Urinary bladder (tissue), 4 donors: Measurements from ENCODE around the gene ADAMTS16. TPM values are rescaled to one million over a fixed set of nuclear protein-coding genes. Genes with fewer than 3 reads are reported as not detected.

Experiments used
- DNase-seq: peaks from one replicate; pipeline ENCODE4 v3.0.0-alpha.2; 2015; ENCODE audit errors: extremely low spot score
- H3K27ac ChIP-seq: one replicate; pipeline ENCODE4 v1.5.1; 2013; ENCODE audit warnings: low read depth, mild to moderate bottlenecking, moderate library complexity
- H3K36me3 ChIP-seq: one replicate; pipeline ENCODE4 v1.6.1; 2013; ENCODE audit warnings: mild to moderate bottlenecking, moderate library complexity; ENCODE audit not compliant: insufficient read depth
- H3K4me1 ChIP-seq: one replicate; pipeline ENCODE4 v1.6.1; 2013; ENCODE audit warnings: mild to moderate bottlenecking, moderate library complexity; ENCODE audit not compliant: insufficient read depth
- H3K4me3 ChIP-seq: one replicate; pipeline ENCODE4 v1.5.1; 2013; ENCODE audit warnings: low read depth, low read length
- WGBS: extraction: QIAGEN DNeasy Blood & Tissue Kit; methylation state at CpG from one replicate; pipeline ENCODE4 v1.1.7; 2013; 5-methylcytosine and 5-hydroxymethylcytosine counted together
- polyA plus RNA-seq: library from polyadenylated mRNA; stranded (reverse); fragments of 200-250 nt; gene quantifications from one replicate; pipeline ENCODE4 v1.2.3, GENCODE V29; 2013
- total RNA-seq: library from RNA; depleted of rRNA; stranded (reverse); fragments of >200 nt; gene quantifications from one replicate; pipeline ENCODE4 v1.2.3, GENCODE V29; 2014
- donor health status: healthy with polysubstance abuse.
- donor health status: healthy.

The ADAMTS16 gene
- total and polyA plus RNA-seq, 2 donors: 0.16 to 13.5 TPM

- Histone ChIP-seq H3K36me3 (no peaks in the 10 kb centered on the region), H3K27ac (no peak overlapping the region), H3K4me3 (no peak overlapping the region), H3K4me1 (no peaks in the 10 kb centered on the region)
- 59% methylated on average over 5 of the region's 5 CpGs for WGBS
- no peak for DNase-seq
Measured at GRCh38 chr5:5182508-5183188, 42.5 kb downstream of the ADAMTS16 start.

DNA sequence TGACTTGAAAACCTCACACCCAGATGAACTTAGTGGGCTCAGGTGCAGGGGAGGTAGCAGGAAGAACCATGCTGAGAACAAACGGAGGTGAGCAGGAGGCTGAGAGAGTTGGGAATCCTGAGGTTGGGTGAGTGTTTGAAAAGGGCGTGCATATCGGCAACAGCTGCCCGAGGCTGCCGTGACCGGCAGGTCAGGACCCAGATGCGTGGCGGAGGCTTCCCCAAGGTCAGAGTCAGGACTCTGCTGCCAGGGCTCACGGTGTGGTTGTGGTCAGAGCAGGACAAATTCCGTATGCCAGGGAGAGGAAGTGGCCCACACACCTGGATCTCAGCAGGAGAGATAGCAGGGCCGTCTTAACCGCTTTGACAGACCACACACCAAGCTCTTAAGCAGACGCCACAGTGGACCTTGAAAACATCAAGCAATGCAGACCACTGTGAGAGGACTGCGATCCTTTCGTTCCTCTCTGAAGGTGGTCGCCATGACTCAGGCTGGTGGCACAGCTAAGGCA lies 43.1 kb downstream of the ADAMTS16 start:
- H3K4me3 ChIP-seq: no peak overlapping the region
- 52% methylated on average over 16 of the region's 16 CpGs for WGBS
- no peaks in the 10 kb centered on the region for H3K36me3 ChIP-seq
- H3K4me1 ChIP-seq: no peaks in the 10 kb centered on the region
- H3K27ac ChIP-seq: no peak overlapping the region
- no peak for DNase-seq

DNA sequence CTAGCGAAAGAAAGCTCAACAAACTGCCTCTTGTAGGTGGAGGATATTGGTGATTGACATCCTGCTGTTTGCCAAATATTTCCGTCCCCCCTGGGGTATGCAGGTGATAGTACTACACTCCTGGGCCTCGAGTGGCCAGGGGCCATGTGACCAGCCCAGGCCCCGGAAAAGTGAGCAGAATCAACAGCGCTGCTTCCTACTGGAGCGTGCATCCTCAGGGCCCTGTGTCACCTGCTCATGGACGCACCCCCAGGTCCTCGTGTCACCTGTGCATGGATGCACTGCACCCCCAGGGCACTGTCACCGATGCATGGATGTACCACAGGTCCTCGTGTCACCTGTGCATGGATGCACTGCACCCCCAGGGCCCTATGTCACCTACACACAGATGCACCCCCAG lies 43.8 kb downstream of the ADAMTS16 start:
- no peaks in the 10 kb centered on the region for H3K4me1 ChIP-seq
- no peaks in the 10 kb centered on the region for H3K36me3 ChIP-seq
- no peak for DNase-seq
- H3K27ac ChIP-seq: no peak overlapping the region
- no peak overlapping the region for H3K4me3 ChIP-seq
- WGBS: 81% methylated on average over 10 of the region's 10 CpGs

DNA sequence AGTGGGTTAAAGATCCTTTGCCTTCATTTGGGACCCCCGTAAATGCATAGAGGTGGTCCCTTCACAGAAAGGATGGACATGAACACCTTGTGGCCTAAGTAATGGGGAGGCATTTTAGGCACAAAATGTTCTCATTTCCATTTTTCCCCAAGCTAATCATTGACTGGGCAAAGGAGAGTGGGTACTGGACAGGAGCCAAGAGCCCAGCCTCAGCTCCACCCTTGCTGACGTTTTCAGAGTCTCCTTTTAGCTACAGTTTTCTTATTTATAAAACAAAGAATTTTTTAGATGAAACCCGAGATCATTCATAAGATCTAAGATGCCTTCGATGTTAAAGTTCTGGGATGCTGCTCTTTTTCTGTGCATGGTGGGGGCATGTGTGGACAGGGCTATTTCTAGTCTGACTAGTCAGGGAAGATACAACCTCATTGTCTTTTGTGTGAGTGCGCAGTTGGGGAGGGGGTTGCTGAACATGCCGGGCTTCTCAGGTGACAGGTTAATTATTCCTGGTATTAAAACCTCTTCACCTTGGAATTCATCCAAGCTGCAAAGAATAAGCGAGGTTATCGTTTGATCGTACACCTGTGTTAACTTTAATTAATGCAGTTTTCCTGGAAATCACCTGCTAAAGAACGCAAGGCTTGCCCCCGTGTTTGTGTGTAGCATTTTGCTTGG lies 48.4 kb downstream of the ADAMTS16 start:
- DNase-seq: no peak
- 69% methylated on average over 11 of the region's 11 CpGs for WGBS
- Histone ChIP-seq H3K4me3 (no peak overlapping the region), H3K36me3 (no peaks in the 10 kb centered on the region), H3K4me1 (no peaks in the 10 kb centered on the region), H3K27ac (no peak overlapping the region)

DNA sequence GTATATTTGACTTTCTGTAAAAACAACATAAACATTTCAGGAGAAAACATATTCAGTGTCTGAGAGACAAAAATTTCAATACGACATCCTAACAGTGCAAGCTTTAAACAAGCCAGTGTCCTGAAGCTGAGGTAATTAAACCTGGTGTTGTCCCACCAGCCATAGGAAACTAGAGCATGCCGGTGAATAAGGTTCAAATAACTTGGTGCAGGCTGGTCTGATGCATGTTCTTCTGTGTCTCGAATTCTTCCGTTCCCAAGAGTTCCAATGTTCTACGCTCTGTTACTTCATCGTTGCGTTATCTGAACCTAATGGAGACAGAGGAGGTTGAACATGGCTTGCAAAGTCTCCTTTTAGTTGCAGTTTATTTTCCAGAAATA lies 48.9 kb downstream of the ADAMTS16 start:
- Histone ChIP-seq H3K27ac (no peak overlapping the region), H3K4me1 (no peaks in the 10 kb centered on the region), H3K36me3 (no peaks in the 10 kb centered on the region), H3K4me3 (no peak overlapping the region)
- DNase-seq: no peak
- 96% methylated on average over 7 of the region's 7 CpGs for WGBS

- 93% methylated on average over 3 of the region's 3 CpGs for WGBS
- no peak for DNase-seq
- no peak overlapping the region for H3K27ac ChIP-seq
- no peak overlapping the region for H3K4me3 ChIP-seq
- H3K4me1 ChIP-seq: no peaks in the 10 kb centered on the region
- H3K36me3 ChIP-seq: no peaks in the 10 kb centered on the region
Measured at GRCh38 chr5:5191906-5192305, 51.8 kb downstream of the ADAMTS16 start.

DNA sequence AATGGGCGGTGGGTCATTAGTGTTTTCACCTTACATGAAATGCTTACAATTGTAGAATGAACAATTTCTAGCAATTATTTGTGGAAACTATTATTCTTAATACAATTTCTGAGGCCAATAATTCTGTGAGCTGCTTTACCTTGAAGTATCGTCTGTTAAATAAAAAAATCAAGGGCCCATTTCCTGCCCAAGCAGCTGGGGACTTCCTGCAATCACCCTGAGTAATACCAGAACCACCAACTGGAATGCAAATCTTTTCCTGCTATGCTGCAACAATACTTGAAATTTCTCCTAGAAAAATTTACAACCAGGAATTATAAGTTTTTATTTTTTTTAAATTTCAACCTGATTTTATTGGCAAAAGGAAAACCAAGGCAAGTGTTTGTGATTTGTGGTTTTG lies 52.6 kb downstream of the ADAMTS16 start:
- 81% methylated on average over 2 of the region's 2 CpGs for WGBS
- no peaks in the 10 kb centered on the region for H3K36me3 ChIP-seq
- DNase-seq: no peak
- H3K4me3 ChIP-seq: no peak overlapping the region
- H3K4me1 ChIP-seq: no peaks in the 10 kb centered on the region
- H3K27ac ChIP-seq: no peak overlapping the region

GRCh38 chr5:5195128-5195918 lies 55.2 kb downstream of the ADAMTS16 start:
- WGBS: 93% methylated on average over 4 of the region's 4 CpGs
- Histone ChIP-seq H3K4me1 (no peaks in the 10 kb centered on the region), H3K4me3 (no peak overlapping the region), H3K36me3 (no peaks in the 10 kb centered on the region), H3K27ac (no peak overlapping the region)
- DNase-seq: no peak

- no peaks in the 10 kb centered on the region for H3K4me1 ChIP-seq
- WGBS: 85% methylated on average over 7 of the region's 7 CpGs
- H3K4me3 ChIP-seq: no peak overlapping the region
- no peak for DNase-seq
- no peaks in the 10 kb centered on the region for H3K36me3 ChIP-seq
- H3K27ac ChIP-seq: no peak overlapping the region
Measured at GRCh38 chr5:5198135-5198534, 58.0 kb downstream of the ADAMTS16 start.

GRCh38 chr5:5198815-5199214 lies 58.7 kb downstream of the ADAMTS16 start:
- H3K27ac ChIP-seq: no peak overlapping the region
- DNase-seq: no peak
- WGBS: 3% methylated on average over 1 of the region's 1 CpG
- H3K4me1 ChIP-seq: no peaks in the 10 kb centered on the region
- no peak overlapping the region for H3K4me3 ChIP-seq
- no peaks in the 10 kb centered on the region for H3K36me3 ChIP-seq

DNA sequence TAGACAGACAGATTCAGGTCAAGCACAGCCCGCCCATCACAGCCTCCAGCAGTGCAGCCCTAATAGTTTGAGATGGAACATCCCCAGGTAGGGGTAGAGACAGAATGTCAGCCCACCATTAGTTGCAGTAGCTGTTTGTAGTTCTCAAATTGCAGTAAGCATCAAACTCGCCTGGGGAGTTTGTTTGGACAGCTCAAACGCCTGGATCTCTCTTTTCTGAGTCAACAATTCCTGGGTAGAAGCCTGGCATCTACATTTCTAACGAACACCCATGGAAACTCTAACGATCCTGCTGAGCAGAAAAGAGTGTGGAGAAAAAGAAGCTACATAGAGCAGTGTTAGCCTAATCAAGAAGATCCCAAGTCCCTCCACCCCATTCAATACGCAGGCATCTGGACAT lies 59.4 kb downstream of the ADAMTS16 start:
- 68% methylated on average over 6 of the region's 6 CpGs for WGBS
- Histone ChIP-seq H3K36me3 (no peaks in the 10 kb centered on the region), H3K4me1 (no peaks in the 10 kb centered on the region), H3K27ac (no peak overlapping the region), H3K4me3 (no peak overlapping the region)
- no peak for DNase-seq

DNA sequence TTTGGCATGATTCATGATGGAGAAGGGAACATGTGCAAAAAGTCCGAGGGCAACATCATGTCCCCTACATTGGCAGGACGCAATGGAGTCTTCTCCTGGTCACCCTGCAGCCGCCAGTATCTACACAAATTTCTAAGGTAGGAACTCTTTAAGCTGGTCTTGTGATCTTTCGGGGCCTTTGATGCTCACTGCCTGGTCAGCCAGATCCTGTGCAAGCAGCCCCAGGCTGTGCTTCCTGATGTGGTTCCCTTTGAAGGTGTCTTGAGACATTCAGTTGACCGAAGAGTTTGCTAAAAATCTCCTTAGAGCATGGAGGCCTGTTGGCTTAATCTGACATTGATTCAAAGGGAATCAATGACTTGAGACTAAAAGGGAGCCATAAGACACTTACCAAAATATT lies 60.0 kb downstream of the ADAMTS16 start:
- DNase-seq: no peak
- H3K4me3 ChIP-seq: no peak overlapping the region
- H3K4me1 ChIP-seq: no peaks in the 10 kb centered on the region
- no peak overlapping the region for H3K27ac ChIP-seq
- no peaks in the 10 kb centered on the region for H3K36me3 ChIP-seq
- WGBS: 84% methylated on average over 5 of the region's 5 CpGs

DNA sequence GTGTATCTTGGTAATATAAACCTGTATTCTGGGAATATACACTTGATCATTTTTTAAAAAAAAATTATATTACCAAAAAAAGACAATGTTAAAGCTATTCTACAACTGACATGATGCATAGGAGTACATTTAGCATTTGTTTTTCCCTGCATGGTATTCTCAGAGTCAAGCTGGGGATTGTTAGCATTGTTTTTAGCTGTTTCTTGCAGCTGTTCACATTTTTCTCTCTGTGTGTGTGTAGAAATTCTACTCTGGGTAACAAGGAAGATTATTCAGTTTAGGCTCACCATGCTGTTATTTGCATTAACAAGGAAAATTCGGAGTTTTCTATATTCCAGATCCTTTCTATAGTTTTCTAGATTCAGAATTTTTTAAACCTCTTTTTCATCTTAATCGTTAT lies 62.2 kb downstream of the ADAMTS16 start:
- no peak for DNase-seq
- Histone ChIP-seq H3K36me3 (no peaks in the 10 kb centered on the region), H3K4me3 (no peak overlapping the region), H3K27ac (no peak overlapping the region), H3K4me1 (no peaks in the 10 kb centered on the region)
- whole genome bisulfite sequencing: 53% methylated on average over 2 of the region's 2 CpGs

GRCh38 chr5:5203451-5203850 lies 63.3 kb downstream of the ADAMTS16 start:
- Histone ChIP-seq H3K27ac (no peak overlapping the region), H3K4me1 (no peaks in the 10 kb centered on the region), H3K36me3 (no peaks in the 10 kb centered on the region), H3K4me3 (no peak overlapping the region)
- WGBS: 91% methylated on average over 2 of the region's 2 CpGs
- DNase-seq: no peak
